Upper lobe of left lung (tissue), 6 donors: ENCODE measurements around the gene SCART1. TPM values are rescaled to one million over a fixed set of nuclear protein-coding genes. Genes with fewer than 3 reads are reported as not detected.

Source experiments
- ATAC-seq, 2 donors: fragments of 200-7000 bp; cut with Tn5 transposase; one replicate each; pipeline ENCODE4 v1.9.1; 2022; ENCODE audit warnings: mild to moderate bottlenecking in 2 of 2, moderate library complexity in 2 of 2; ENCODE audit not compliant: low FRiP score in 2 of 2
- DNase-seq, 2 donors: peaks; one replicate each; pipeline ENCODE4 v3.0.0-alpha.2; 2019 to 2020
- H3K27ac ChIP-seq, 4 donors: fragments of 200-600 bp; sonication (generic); one replicate each; pipeline ENCODE4 v1.5.1; 2016 to 2019
- H3K27me3 ChIP-seq, 4 donors: fragments of 200-600 bp; sonication (generic); one replicate each; pipeline ENCODE4 v1.5.1; 2017 to 2019
- H3K36me3 ChIP-seq, 4 donors: fragments of 200-600 bp; sonication (generic); one replicate each; pipeline ENCODE4 v1.5.1; 2016 to 2019
- H3K4me1 ChIP-seq, 4 donors: fragments of 200-600 bp; sonication (generic); one replicate each; pipeline ENCODE4 v1.5.1; 2018 to 2019
- H3K4me3 ChIP-seq, 4 donors: fragments of 200-600 bp; sonication (generic); one replicate each; pipeline ENCODE4 v1.5.1; 2017 to 2019; ENCODE audit warnings: mild to moderate bottlenecking in 2 of 4, moderate library complexity in 1 of 4
- H3K9me3 ChIP-seq, 4 donors: fragments of 200-600 bp; sonication (generic); one replicate each; pipeline ENCODE4 v1.5.1; 2018 to 2019
- CTCF ChIP-seq, 6 experiments: fragments of 450-650 bp in 4 of 6; fragments of 200-600 bp in 2 of 6; sonication (generic) in 2 of 6; IDR thresholded peaks; one replicate each; pipeline ENCODE4 v1.5.1; 2016 to 2019; ENCODE audit warnings: antibody characterized with exemption in 6 of 6
- EP300 ChIP-seq, 4 donors: sonication (generic); formaldehyde crosslinking; IDR thresholded peaks; one replicate each; pipeline ENCODE4 v1.5.1; 2017; ENCODE audit warnings: antibody characterized with exemption in 4 of 4, control low read depth in 2 of 4
- POLR2A ChIP-seq, 4 donors: fragments of 450-650 bp; IDR thresholded peaks; one replicate each; pipeline ENCODE4 v1.5.1; 2016 to 2017; ENCODE audit warnings: antibody characterized with exemption in 4 of 4, mild to moderate bottlenecking in 2 of 4
- POLR2AphosphoS5 ChIP-seq, 2 donors: sonication (generic); formaldehyde crosslinking; IDR thresholded peaks; one replicate each; pipeline ENCODE4 v1.5.1; 2017; ENCODE audit warnings: antibody characterized with exemption in 2 of 2
- WGBS, 2 donors: methylation state at CpG; one replicate each; pipeline ENCODE4 v1.1.5; 2017 to 2018; 5-methylcytosine and 5-hydroxymethylcytosine counted together
- total RNA-seq, 6 donors: library from RNA; depleted of rRNA in 4 of 6; stranded (reverse); fragments of >200 nt in 4 of 6; gene quantifications; one replicate each; pipeline versions ENCODE4 v1.1.0 to v1.2.1, GENCODE V29; 2016 to 2021
- donor health status: DM: no; HTN: no; CAD: no; lungs with moderate emphysema.
- donor health status: DM: no; HTN: yes; CAD: no; lungs with severe emphysema.

The SCART1 gene
- total RNA-seq, 6 donors from 2014 or later: 1.1 to 31.4 (median 3.4) TPM

GRCh38 chr10:133442191-133442966, 11.4 kb upstream of the SCART1 start:
- 75 to 83% methylated on average over 3 to 21 of the region's 23 CpGs for WGBS, 2 donors
- DNase-seq: peak in 1 of 2 donors; percentile 74

GRCh38 chr10:133442967-133443924, 10.5 kb upstream of the SCART1 start:
- 87 to 97% methylated on average over 3 to 14 of the region's 16 CpGs for WGBS, 2 donors
- Histone ChIP-seq H3K36me3 (no peaks in the 10 kb centered on the region), H3K27ac (no peak overlapping the region), H3K27me3 (peaks cover 0 to 4% (median 0%) of the 10 kb centered on the region in 4 donors), H3K4me3 (no peak overlapping the region), H3K4me1 (no peaks in the 10 kb centered on the region), H3K9me3 (peaks cover 15 to 26% (median 20%) of the 10 kb centered on the region in 4 donors)
- DNase-seq (no peak), ATAC-seq (no peak)
- TF ChIP-seq CTCF (IDR thresholded peaks at IDR 0.05) (no peak), POLR2A (IDR thresholded peaks at IDR 0.05) (no peak), EP300 (IDR thresholded peaks at IDR 0.05) (no peak), POLR2AphosphoS5 (IDR thresholded peaks at IDR 0.05) (no peak)

More at GRCh38 chr10:133442191-133442966, 11.4 kb upstream of the SCART1 start:
- TF ChIP-seq CTCF (IDR thresholded peaks at IDR 0.05) (no peak), POLR2AphosphoS5 (IDR thresholded peaks at IDR 0.05) (no peak), EP300 (IDR thresholded peaks at IDR 0.05) (no peak), POLR2A (IDR thresholded peaks at IDR 0.05) (no peak)
- no peak for ATAC-seq
- H3K4me3 ChIP-seq: no peak overlapping the region
- peaks cover 0 to 4% (median 0%) of the 10 kb centered on the region in 4 donors for H3K27me3 ChIP-seq
- peaks cover 6 to 17% (median 11%) of the 10 kb centered on the region in 4 donors for H3K9me3 ChIP-seq
- peak overlapping the region in 1 of 4 donors; percentile 11 for H3K27ac ChIP-seq
- H3K4me1 ChIP-seq: no peaks in the 10 kb centered on the region
- no peaks in the 10 kb centered on the region for H3K36me3 ChIP-seq

- ATAC-seq: peak in 1 of 2 donors; percentile 6
- no peak overlapping the region for H3K4me3 ChIP-seq
- TF ChIP-seq POLR2AphosphoS5 (IDR thresholded peaks at IDR 0.05): no peak
- TF ChIP-seq POLR2A (IDR thresholded peaks at IDR 0.05): no peak
- no peak for TF ChIP-seq EP300 (IDR thresholded peaks at IDR 0.05)
- no peak for TF ChIP-seq CTCF (IDR thresholded peaks at IDR 0.05)
- H3K27ac ChIP-seq: no peak overlapping the region
- H3K36me3 ChIP-seq: no peaks in the 10 kb centered on the region
- 84 to 86% methylated on average over 7 to 12 of the region's 12 CpGs for WGBS, 2 donors
- DNase-seq: no peak
- no peaks in the 10 kb centered on the region for H3K4me1 ChIP-seq
- H3K27me3 ChIP-seq: peaks cover 0 to 4% (median 0%) of the 10 kb centered on the region in 4 donors
- H3K9me3 ChIP-seq: peaks cover 22 to 35% (median 27%) of the 10 kb centered on the region in 4 donors
Measured at GRCh38 chr10:133444342-133445267, 9.1 kb upstream of the SCART1 start.

- DNase-seq (peak in 1 of 2 donors; percentile 77), ATAC-seq (peak; percentile 7 to 20)
- TF ChIP-seq CTCF (IDR thresholded peaks at IDR 0.05) (no peak), POLR2AphosphoS5 (IDR thresholded peaks at IDR 0.05) (no peak), POLR2A (IDR thresholded peaks at IDR 0.05) (no peak), EP300 (IDR thresholded peaks at IDR 0.05) (no peak)
- Histone ChIP-seq H3K27me3 (peaks cover 0 to 4% (median 0%) of the 10 kb centered on the region in 4 donors), H3K36me3 (no peaks in the 10 kb centered on the region), H3K4me3 (no peak overlapping the region), H3K27ac (no peak overlapping the region), H3K9me3 (peaks cover 22 to 35% (median 27%) of the 10 kb centered on the region in 4 donors), H3K4me1 (no peaks in the 10 kb centered on the region)
- 88 to 90% methylated on average over 17 to 22 of the region's 22 CpGs for WGBS, 2 donors
Measured at GRCh38 chr10:133445268-133445732, 8.4 kb upstream of the SCART1 start.
